H9 (cell line): ENCODE measurements around the gene FANCC. TPM values are rescaled to one million over a fixed set of nuclear protein-coding genes. Genes with fewer than 3 reads are reported as not detected.

Experiments
- DNase-seq: peaks from one replicate; pipeline ENCODE4 v3.0.0-alpha.2; 2017
- H2AFZ ChIP-seq: one replicate; pipeline ENCODE4 v1.6.1; 2013; ENCODE audit warnings: mild to moderate bottlenecking, low read length, control low read depth, moderate library complexity
- H2AK5ac ChIP-seq: 2 replicates; pipeline ENCODE4 v1.6.1; 2013; ENCODE audit warnings: low read length, control low read depth, mixed read lengths; ENCODE audit not compliant: insufficient read length
- H2BK120ac ChIP-seq: one replicate; pipeline ENCODE4 v1.6.1; 2013; ENCODE audit warnings: low read depth, mild to moderate bottlenecking, low read length, control low read depth, inconsistent platforms; ENCODE audit not compliant: poor library complexity, severe bottlenecking
- H2BK12ac ChIP-seq: 2 replicates; pipeline ENCODE4 v1.6.1; 2013; ENCODE audit warnings: low read length, control low read depth, mixed read lengths, low read depth; ENCODE audit not compliant: insufficient read length
- H2BK15ac ChIP-seq: 2 replicates; pipeline ENCODE4 v1.6.1; 2013; ENCODE audit warnings: low read depth, low read length, control low read depth
- H2BK20ac ChIP-seq: one replicate; pipeline ENCODE4 v1.6.1; 2013; ENCODE audit warnings: low read depth, mild to moderate bottlenecking, low read length, control low read depth, inconsistent platforms; ENCODE audit not compliant: poor library complexity, severe bottlenecking
- H2BK5ac ChIP-seq: 2 replicates; pipeline ENCODE4 v1.6.1; 2013; ENCODE audit warnings: low read length, control low read depth, mixed read lengths; ENCODE audit not compliant: insufficient read length
- H3K14ac ChIP-seq: 2 replicates; pipeline ENCODE4 v1.6.1; 2013; ENCODE audit warnings: low read length, control low read depth; ENCODE audit not compliant: insufficient read depth
- H3K18ac ChIP-seq: 2 replicates; pipeline ENCODE4 v1.6.1; 2013; ENCODE audit warnings: low read depth, mild to moderate bottlenecking, mixed read lengths, low read length, control low read depth; ENCODE audit not compliant: insufficient read length
- H3K23ac ChIP-seq: 2 replicates; pipeline ENCODE4 v1.6.1; 2013; ENCODE audit warnings: low read length, control low read depth, mixed read lengths, low read depth; ENCODE audit not compliant: insufficient read length
- H3K23me2 ChIP-seq: 2 replicates; pipeline ENCODE4 v1.6.1; 2013; ENCODE audit warnings: low read depth, mild to moderate bottlenecking, mixed read lengths, low read length, control low read depth; ENCODE audit not compliant: insufficient read length, poor library complexity, severe bottlenecking
- H3K27ac ChIP-seq: 2 replicates; pipeline ENCODE4 v1.5.1; 2013; ENCODE audit warnings: low read length, control low read depth, mixed read lengths, low read depth; ENCODE audit not compliant: insufficient read length
- H3K27me3 ChIP-seq: 2 replicates; pipeline ENCODE4 v1.6.1; 2013; ENCODE audit warnings: low read length, control low read depth, inconsistent platforms; ENCODE audit not compliant: insufficient read depth
- H3K4ac ChIP-seq: 2 replicates; pipeline ENCODE4 v1.6.1; 2013; ENCODE audit warnings: low read depth, mild to moderate bottlenecking, control low read depth, inconsistent platforms, low read length, moderate library complexity
- H3K4me1 ChIP-seq: 2 replicates; pipeline ENCODE4 v1.6.1; 2013; ENCODE audit warnings: low read length, control low read depth, inconsistent platforms; ENCODE audit not compliant: insufficient read depth
- H3K4me2 ChIP-seq: 2 replicates; pipeline ENCODE4 v1.6.1; 2013; ENCODE audit warnings: low read length, control low read depth, mixed read lengths; ENCODE audit not compliant: insufficient read length, insufficient read depth
- H3K56ac ChIP-seq: 2 replicates; pipeline ENCODE4 v1.6.1; 2013; ENCODE audit warnings: low read depth, mild to moderate bottlenecking, mixed read lengths, low read length, control low read depth; ENCODE audit not compliant: insufficient read length
- H3K79me1 ChIP-seq: 2 replicates; pipeline ENCODE4 v1.6.1; 2013; ENCODE audit warnings: low read depth, mild to moderate bottlenecking, moderate library complexity, low read length, control low read depth, inconsistent platforms; ENCODE audit not compliant: insufficient read depth, poor library complexity, severe bottlenecking
- H3K79me2 ChIP-seq: 2 replicates; pipeline ENCODE4 v1.6.1; 2013; ENCODE audit warnings: low read length, control low read depth, inconsistent platforms; ENCODE audit not compliant: insufficient read depth
- H3K9ac ChIP-seq: 2 replicates; pipeline ENCODE4 v1.6.1; 2013; ENCODE audit warnings: low read length, control low read depth, mixed read lengths; ENCODE audit not compliant: insufficient read length; ENCODE audit errors: extremely low read depth
- H3K9me3 ChIP-seq: one replicate; pipeline ENCODE4 v1.6.1; 2013; ENCODE audit warnings: low read depth, low read length, inconsistent platforms; ENCODE audit not compliant: control insufficient read depth
- H3T11ph ChIP-seq: one replicate; pipeline ENCODE4 v1.6.1; 2013; ENCODE audit warnings: mild to moderate bottlenecking, low read length, control low read depth, inconsistent platforms
- H4K20me1 ChIP-seq: one replicate; pipeline ENCODE4 v1.6.1; 2013; ENCODE audit not compliant: control insufficient read depth, insufficient read length, insufficient read depth
- H4K5ac ChIP-seq: 2 replicates; pipeline ENCODE4 v1.6.1; 2013; ENCODE audit warnings: low read depth, mild to moderate bottlenecking, mixed read lengths, low read length, control low read depth; ENCODE audit not compliant: insufficient read length
- H4K8ac ChIP-seq: replicated peaks from 2 replicates; pipeline ENCODE4 v1.6.1; 2013; ENCODE audit warnings: low read length, control low read depth, mixed read lengths, low read depth; ENCODE audit not compliant: insufficient read length
- H4K91ac ChIP-seq: 2 replicates; pipeline ENCODE4 v1.6.1; 2013; ENCODE audit warnings: low read depth, mild to moderate bottlenecking, moderate library complexity, mixed read lengths, low read length, control low read depth; ENCODE audit not compliant: insufficient read length
- H3K27ac Mint-ChIP-seq, 3 experiments: 2 replicates in 2 of 3; 3 replicates in 1 of 3; pipeline ENCODE4 v1.8.0; 2020 to 2021; ENCODE audit warnings: mixed read lengths in 3 of 3, mild to moderate bottlenecking in 1 of 3, moderate library complexity in 1 of 3
- H3K27me3 Mint-ChIP-seq: 2 replicates; pipeline ENCODE4 v1.8.0; 2021; ENCODE audit warnings: low read depth, mild to moderate bottlenecking, moderate library complexity, mixed read lengths
- H3K36me3 Mint-ChIP-seq, 3 experiments: 2 replicates in 2 of 3; 3 replicates in 1 of 3; pipeline ENCODE4 v1.8.0; 2020 to 2021; ENCODE audit warnings: low read depth in 3 of 3, mixed read lengths in 3 of 3; ENCODE audit not compliant: insufficient read depth in 1 of 3
- H3K4me1 Mint-ChIP-seq, 2 experiments: 2 replicates each; pipeline ENCODE4 v1.8.0; 2020; ENCODE audit warnings: mixed read lengths in 2 of 2
- H3K4me3 Mint-ChIP-seq, 2 experiments: 2 replicates in 1 of 2; 3 replicates in 1 of 2; pipeline ENCODE4 v1.8.0; 2020 to 2021; ENCODE audit warnings: mild to moderate bottlenecking in 2 of 2, mixed read lengths in 2 of 2, moderate library complexity in 1 of 2
- H3K9me3 Mint-ChIP-seq, 2 experiments: 2 replicates in 1 of 2; 3 replicates in 1 of 2; pipeline ENCODE4 v1.8.0; 2020; ENCODE audit warnings: mild to moderate bottlenecking in 2 of 2, mixed read lengths in 2 of 2, moderate library complexity in 1 of 2
- WGBS: extraction: QIAGEN DNeasy Blood & Tissue Kit; methylation state at CpG from one replicate; pipeline ENCODE4 v1.1.7; 2013; ENCODE audit warnings: missing lambda C conversion rate, low lambda C conversion rate, mixed read lengths; ENCODE audit not compliant: insufficient read length; ENCODE audit errors: extremely low coverage; 5-methylcytosine and 5-hydroxymethylcytosine counted together
- total RNA-seq: library from RNA; stranded (reverse); gene quantifications from 2 replicates; pipeline ENCODE4 v1.2.1, GENCODE V29; 2021
- TF ChIP-seq, protein P1 (sequence below): fragments of 200-600 bp; sonication (generic); conservative IDR thresholded peaks from 3 replicates; pipeline ENCODE4 v1.8.0; 2021; ENCODE audit warnings: antibody characterized with exemption, mild to moderate bottlenecking

The FANCC gene
- total RNA-seq, 1 experiment from 2014 or later = 14.6 TPM

DNA sequence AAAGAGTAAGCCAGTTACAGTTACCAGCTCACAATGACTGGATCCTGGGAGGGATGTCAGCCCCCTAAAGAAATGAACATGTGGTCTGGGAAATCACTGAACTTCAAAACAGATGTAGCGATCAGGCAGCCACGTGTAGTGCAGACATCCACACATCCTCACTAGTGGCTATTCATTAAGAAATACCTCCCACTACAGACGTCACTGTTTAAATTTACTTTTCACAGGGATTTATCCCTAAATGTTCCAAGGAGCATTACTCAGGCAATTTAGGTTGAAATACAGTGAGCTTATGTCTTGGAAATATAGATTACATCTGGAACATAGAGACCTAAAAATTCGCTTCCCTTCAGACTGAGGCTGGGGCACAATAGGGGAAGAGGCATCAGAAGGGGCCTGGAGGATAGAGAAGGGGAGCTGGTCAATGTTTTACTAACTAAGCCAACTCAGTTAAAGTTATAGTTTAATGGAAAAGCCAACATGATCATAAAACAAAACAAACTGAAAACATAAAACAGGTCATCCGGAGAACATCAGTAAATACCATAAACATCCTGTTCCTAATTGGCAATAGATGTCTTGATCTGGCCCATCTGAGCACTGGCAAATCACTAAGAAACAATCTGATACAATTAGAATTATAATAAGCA is 92.3 kb downstream of the FANCC start:
- H2AFZ ChIP-seq = no peak overlapping the region

More for the DNA sequence above, 92.3 kb downstream of the FANCC start:
- no peak overlapping the region for H2BK15ac ChIP-seq
- H3K4ac ChIP-seq = no peak overlapping the region
- no peaks in the 10 kb centered on the region for H3K23me2 ChIP-seq
- no peak overlapping the region for H3K18ac ChIP-seq
- H4K5ac ChIP-seq = no peak overlapping the region
- WGBS = no CpG with 5 or more reads among the region's 5 CpGs
- H4K20me1 ChIP-seq = no peaks in the 10 kb centered on the region
- no peak overlapping the region for H2BK5ac ChIP-seq
- H2BK12ac ChIP-seq = no peak overlapping the region
- no peaks in the 10 kb centered on the region for H3K79me1 ChIP-seq
- H3T11ph ChIP-seq = no peak overlapping the region
- TF ChIP-seq, protein P1, sequence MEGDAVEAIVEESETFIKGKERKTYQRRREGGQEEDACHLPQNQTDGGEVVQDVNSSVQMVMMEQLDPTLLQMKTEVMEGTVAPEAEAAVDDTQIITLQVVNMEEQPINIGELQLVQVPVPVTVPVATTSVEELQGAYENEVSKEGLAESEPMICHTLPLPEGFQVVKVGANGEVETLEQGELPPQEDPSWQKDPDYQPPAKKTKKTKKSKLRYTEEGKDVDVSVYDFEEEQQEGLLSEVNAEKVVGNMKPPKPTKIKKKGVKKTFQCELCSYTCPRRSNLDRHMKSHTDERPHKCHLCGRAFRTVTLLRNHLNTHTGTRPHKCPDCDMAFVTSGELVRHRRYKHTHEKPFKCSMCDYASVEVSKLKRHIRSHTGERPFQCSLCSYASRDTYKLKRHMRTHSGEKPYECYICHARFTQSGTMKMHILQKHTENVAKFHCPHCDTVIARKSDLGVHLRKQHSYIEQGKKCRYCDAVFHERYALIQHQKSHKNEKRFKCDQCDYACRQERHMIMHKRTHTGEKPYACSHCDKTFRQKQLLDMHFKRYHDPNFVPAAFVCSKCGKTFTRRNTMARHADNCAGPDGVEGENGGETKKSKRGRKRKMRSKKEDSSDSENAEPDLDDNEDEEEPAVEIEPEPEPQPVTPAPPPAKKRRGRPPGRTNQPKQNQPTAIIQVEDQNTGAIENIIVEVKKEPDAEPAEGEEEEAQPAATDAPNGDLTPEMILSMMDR = no peak
- H4K8ac ChIP-seq = no peak overlapping the region
- H3K56ac ChIP-seq = no peak overlapping the region
- Mint-ChIP-seq H3K36me3 (peaks cover 0 to 2% (median 0%) of the 10 kb centered on the region in 3 experiments; a peak in 2 of 7 replicates), H3K27ac (peak overlapping the region in 1 of 3 experiments; percentile 14; a peak in 1 of 7 replicates), H3K4me3 (no peak overlapping the region), H3K27me3 (no peaks in the 10 kb centered on the region; the same call in 1 of the 2 replicates), H3K4me1 (no peaks in the 10 kb centered on the region), H3K9me3 (no peaks in the 10 kb centered on the region)
- H3K14ac ChIP-seq = no peak overlapping the region
- H2AK5ac ChIP-seq = no peak overlapping the region
- no peak overlapping the region for H3K4me2 ChIP-seq
- H3K4me1 ChIP-seq = no peaks in the 10 kb centered on the region
- no peak overlapping the region for H4K91ac ChIP-seq
- DNase-seq = no peak
- no peak overlapping the region for H3K23ac ChIP-seq
- H3K9ac ChIP-seq = no peak overlapping the region
- no peaks in the 10 kb centered on the region for H3K27me3 ChIP-seq
- no peak overlapping the region for H3K27ac ChIP-seq
- no peaks in the 10 kb centered on the region for H3K9me3 ChIP-seq
- no peak overlapping the region for H2BK120ac ChIP-seq
- H3K79me2 ChIP-seq = no peaks in the 10 kb centered on the region
- H2BK20ac ChIP-seq = no peak overlapping the region
